HG02623 (cell line): Measurements from ENCODE around the gene GPR156.

Source experiments
- ATAC-seq: cut with Tn5 transposase; IDR thresholded peaks from one replicate; pipeline ENCODE4 v1.9.1; 2021; ENCODE audit warnings: moderate library complexity; ENCODE audit not compliant: unreplicated experiment

The GPR156 gene

DNA sequence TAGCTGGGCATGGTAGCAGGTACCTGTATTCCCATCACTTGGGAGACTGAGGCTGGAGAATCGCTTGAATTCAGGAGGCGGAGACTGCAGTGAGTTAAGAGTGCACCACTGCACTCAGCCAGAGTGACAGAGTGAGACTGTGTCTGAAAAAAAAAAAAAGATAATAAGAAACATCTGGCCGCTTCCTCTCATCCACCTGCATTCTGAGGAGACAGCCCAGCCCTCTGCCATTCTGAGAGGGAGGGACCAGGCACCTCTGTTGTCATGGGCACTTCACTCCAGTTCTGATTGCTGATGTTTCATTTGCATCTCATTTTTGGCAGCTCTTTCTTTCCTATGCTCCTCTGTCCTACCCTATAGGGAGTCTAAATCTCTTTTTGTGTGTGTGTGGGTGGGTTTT lies 154.4 kb downstream of the GPR156 start:
- ATAC-seq: no peak

DNA sequence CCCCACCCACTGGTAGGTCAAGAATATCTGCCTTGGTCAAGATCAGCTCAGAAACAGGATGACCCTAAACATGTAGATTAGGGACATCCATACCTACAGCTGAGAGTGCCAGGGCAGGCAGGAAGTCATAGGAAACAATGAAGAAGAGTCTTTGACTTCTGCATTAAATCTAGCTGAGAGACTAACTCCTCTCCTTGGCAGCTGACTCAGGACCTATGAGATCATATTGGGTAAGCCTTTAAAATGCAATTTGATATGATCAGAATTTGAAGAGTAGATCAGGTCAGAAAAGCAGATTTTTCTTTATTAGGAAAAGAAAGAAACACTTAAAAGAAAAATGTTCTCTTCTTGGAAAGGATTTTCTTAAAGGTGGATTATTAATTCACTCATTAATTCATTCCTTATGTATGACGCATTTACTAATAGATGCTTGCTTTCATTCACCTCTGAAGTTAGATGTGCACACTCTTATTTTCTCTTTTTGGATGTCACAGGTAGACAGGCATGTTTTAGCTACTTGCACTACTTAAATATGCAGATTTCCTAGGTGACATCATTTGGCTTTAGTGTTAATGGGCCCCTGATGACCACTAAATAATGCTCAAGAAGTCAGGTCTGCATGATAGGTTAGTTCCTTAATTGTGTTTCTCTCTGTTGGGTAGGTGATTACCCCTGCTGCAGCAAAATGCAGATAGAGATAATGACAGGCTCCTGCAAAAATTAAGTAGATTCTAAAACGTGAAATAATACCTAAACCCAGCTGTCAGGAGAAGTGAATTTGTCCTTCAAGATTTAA lies 155.1 kb downstream of the GPR156 start:
- ATAC-seq: no peak

DNA sequence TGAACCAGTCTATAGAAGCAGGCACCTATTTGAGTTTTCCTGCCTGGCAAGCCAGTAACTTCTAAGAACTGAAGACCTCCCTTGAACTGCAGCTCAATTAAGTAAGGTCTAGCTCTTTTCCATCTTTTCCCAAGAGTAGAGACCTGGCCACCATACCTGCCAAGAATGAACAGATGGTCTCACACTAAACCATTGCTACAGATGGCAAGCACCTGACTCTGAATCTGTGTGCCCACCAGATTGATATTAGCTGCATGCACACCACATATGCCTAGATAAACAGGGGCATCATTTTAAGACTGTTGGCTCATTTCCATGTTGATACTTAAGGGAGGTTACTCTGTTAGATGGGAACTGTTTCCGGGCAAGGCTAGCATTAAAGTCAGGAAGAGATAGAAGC lies 156.0 kb downstream of the GPR156 start:
- ATAC-seq: no peak

DNA sequence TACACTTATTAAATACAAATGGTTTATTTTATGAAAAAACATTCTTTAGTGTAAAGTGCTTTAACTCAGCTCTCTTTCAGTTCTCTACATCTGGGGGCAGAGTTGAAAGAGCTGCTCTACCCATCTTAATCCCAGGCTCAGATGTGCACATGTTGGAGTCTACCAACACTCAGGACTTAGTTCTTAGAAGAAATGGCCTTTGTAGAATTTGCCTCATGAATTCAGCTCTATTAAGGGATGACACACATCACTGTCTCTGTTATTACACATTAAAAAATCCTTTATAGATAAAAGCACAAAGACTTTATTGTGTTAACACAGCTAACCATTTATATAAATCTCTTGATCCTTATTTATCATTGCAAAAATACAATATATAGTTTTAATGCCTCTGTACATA lies 159.0 kb downstream of the GPR156 start:
- no peak for ATAC-seq

DNA sequence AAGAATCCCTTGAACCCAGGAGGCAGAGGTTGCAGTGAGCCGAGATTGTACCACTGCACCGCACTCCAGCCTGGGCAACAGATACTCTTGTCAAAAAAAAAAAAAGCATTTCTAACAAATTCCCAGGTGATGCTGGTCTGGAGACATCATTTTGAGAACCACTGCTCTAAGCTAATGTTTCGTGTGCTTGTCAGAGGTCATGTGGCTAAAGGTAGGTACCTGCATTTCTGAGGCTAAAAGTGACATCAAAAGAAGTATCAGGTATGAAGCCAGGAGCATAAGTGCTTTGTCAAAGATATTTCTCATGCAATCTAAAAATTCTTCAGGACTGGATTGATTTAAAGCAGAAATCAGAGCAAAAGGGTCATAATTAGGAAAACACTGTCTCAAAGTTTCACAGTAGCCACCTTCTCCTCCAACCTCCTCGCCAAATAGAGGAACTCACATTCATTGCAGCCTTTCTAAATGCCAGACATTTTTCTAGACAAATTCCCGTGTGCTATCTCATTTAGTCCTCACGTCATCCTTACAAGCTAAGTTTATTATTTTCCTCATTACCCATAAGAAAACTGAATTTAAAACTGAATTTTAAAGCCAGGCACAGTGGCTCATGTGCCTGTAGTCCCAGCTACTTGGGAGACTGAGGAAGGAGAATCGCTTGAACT lies 165.0 kb downstream of the GPR156 start:
- ATAC-seq: no peak
